ENCODE results near the gene TGFBI. TPM values are rescaled to one million over a fixed set of nuclear protein-coding genes. Genes with fewer than 3 reads are reported as not detected.

Gene TGFBI
- polyA plus RNA-seq, 3 donors = 480 to 653 (median 565) TPM

DNA sequence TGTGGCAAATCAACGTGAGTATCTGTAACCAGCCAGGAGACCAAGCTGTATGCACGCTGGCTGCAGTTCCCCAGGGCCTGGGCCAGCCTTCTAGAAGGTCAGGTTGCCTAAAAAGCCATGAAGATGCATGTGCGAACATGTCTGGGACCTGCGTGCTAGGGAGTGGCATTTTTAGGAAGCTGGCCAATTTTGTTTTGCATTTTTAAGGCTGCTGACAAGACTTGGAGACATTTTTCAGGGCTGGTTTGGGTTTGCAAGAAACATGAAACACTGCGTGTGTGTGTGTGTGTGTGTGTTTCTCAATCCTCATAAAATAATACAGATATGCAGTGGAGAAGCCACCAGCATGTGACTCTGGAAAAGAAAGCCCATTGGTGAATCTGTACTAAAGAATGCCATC, 5.1 kb downstream of the TGFBI start:
- DNase-seq = no peak
- peaks cover 41% of the 10 kb centered on the region for H3K79me2 ChIP-seq (ENCODE audit: insufficient read depth, low read length)

DNA sequence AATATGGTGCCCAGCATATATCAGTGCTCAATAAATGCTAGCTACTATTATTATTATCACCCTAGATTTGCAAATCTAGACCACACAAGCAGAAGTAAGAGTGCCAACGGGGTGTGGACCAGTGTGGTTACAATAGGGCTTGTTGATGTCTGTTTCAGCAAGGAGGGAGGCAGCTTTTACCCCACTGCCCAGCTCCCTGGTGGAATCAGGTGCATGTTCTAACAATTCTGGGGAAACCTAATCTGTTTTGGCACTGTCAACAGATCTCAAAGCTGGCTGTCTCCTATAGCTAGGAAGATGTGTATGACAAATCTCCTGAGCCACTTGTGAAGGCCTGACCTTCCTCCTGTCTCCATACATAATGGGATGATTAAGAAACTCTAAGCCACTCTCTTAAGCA, 5.7 kb downstream of the TGFBI start:
- peaks cover 0 to 5% of the 10 kb centered on the region in 2 donors for H3K9me3 ChIP-seq (replicated peaks in 1 of 2; ENCODE audit: control insufficient read depth in 1 of 2, insufficient read depth in 1 of 2, low read length in 2 of 2)
- H3K4me3 ChIP-seq (replicated peaks in 1 of 3; ENCODE audit: low read depth in 2 of 3, low read length in 3 of 3) = no peak overlapping the region
- H3K9ac ChIP-seq (ENCODE audit: insufficient read depth, low read length, poor library complexity, severe bottlenecking) = no peak overlapping the region
- no peak overlapping the region for H3K4me3 Mint-ChIP-seq
- DNase-seq = no peak
- peak overlapping the region in 1 of 2 donors; percentile 57 for H3K27ac ChIP-seq (ENCODE audit: low read depth in 1 of 2, low read length in 2 of 2)
- no peak overlapping the region for H2AFZ ChIP-seq (ENCODE audit: insufficient read depth, low read depth, low read length, poor library complexity, severe bottlenecking)
- H4K20me1 ChIP-seq (ENCODE audit: insufficient read depth, low read length) = peaks cover 100% of the 10 kb centered on the region
- peaks cover 80% of the 10 kb centered on the region for H3K4me1 Mint-ChIP-seq
- H3K36me3 ChIP-seq (replicated peaks in 1 of 2; ENCODE audit: control insufficient read depth in 1 of 2, insufficient read depth in 2 of 2, low read length in 2 of 2) = peaks cover 67 to 79% of the 10 kb centered on the region in 2 donors
- H3K4me2 ChIP-seq (replicated peaks; ENCODE audit: extremely low read depth, low read length, poor library complexity, severe bottlenecking) = no peak overlapping the region
- H3K27me3 ChIP-seq (ENCODE audit: control insufficient read depth in 2 of 2, insufficient read depth in 2 of 2, low read length in 2 of 2) = no peaks in the 10 kb centered on the region
- 20% methylated on average over 1 of the region's 1 CpG for WGBS (ENCODE audit: insufficient coverage)
- peaks cover 1 to 9% (median 3%) of the 10 kb centered on the region in 3 donors for H3K27me3 Mint-ChIP-seq (ENCODE audit: low read depth in 3 of 3)
- peaks cover 73 to 85% of the 10 kb centered on the region in 2 donors for H3K4me1 ChIP-seq (ENCODE audit: control insufficient read depth in 1 of 2, insufficient read depth in 2 of 2, low read length in 2 of 2)
- H3K36me3 Mint-ChIP-seq = peaks cover 89% of the 10 kb centered on the region in 2 donors
- TF ChIP-seq, protein P1, sequence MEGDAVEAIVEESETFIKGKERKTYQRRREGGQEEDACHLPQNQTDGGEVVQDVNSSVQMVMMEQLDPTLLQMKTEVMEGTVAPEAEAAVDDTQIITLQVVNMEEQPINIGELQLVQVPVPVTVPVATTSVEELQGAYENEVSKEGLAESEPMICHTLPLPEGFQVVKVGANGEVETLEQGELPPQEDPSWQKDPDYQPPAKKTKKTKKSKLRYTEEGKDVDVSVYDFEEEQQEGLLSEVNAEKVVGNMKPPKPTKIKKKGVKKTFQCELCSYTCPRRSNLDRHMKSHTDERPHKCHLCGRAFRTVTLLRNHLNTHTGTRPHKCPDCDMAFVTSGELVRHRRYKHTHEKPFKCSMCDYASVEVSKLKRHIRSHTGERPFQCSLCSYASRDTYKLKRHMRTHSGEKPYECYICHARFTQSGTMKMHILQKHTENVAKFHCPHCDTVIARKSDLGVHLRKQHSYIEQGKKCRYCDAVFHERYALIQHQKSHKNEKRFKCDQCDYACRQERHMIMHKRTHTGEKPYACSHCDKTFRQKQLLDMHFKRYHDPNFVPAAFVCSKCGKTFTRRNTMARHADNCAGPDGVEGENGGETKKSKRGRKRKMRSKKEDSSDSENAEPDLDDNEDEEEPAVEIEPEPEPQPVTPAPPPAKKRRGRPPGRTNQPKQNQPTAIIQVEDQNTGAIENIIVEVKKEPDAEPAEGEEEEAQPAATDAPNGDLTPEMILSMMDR (IDR thresholded peaks at IDR 0.05) = no peak
- peaks cover 37% of the 10 kb centered on the region for H3K79me2 ChIP-seq (ENCODE audit: insufficient read depth, low read length)
- peak overlapping the region in 4 of 7 donors; percentile 19 to 48 (median 38) for H3K27ac Mint-ChIP-seq
- peaks cover 0 to 16% (median 13%) of the 10 kb centered on the region in 7 donors for H3K9me3 Mint-ChIP-seq
- intact Hi-C loops (cut with micrococcal nuclease) = loop anchor here in 1 of 2 donors (5.0 kb wide), 2 partner anchors 37 to 57 kb away; no protein-coding TSS in a partner anchor

More for the DNA sequence above, 5.1 kb downstream of the TGFBI start:
- Histone ChIP-seq H3K27ac (ENCODE audit: low read depth in 1 of 2, low read length in 2 of 2) (peak overlapping the region in 1 of 2 donors; percentile 57), H3K9me3 (replicated peaks in 1 of 2; ENCODE audit: control insufficient read depth in 1 of 2, insufficient read depth in 1 of 2, low read length in 2 of 2) (peaks cover 0 to 5% of the 10 kb centered on the region in 2 donors), H3K27me3 (ENCODE audit: control insufficient read depth in 2 of 2, insufficient read depth in 2 of 2, low read length in 2 of 2) (no peaks in the 10 kb centered on the region), H4K20me1 (ENCODE audit: insufficient read depth, low read length) (peaks cover 97% of the 10 kb centered on the region), H3K36me3 (replicated peaks in 1 of 2; ENCODE audit: control insufficient read depth in 1 of 2, insufficient read depth in 2 of 2, low read length in 2 of 2) (peaks cover 60 to 73% of the 10 kb centered on the region in 2 donors), H3K4me3 (replicated peaks in 1 of 3; ENCODE audit: low read depth in 2 of 3, low read length in 3 of 3) (peak overlapping the region in 1 of 3 experiments; percentile 1), H3K9ac (ENCODE audit: insufficient read depth, low read length, poor library complexity, severe bottlenecking) (no peak overlapping the region), H3K4me1 (ENCODE audit: control insufficient read depth in 1 of 2, insufficient read depth in 2 of 2, low read length in 2 of 2) (peaks cover 75 to 90% of the 10 kb centered on the region in 2 donors), H2AFZ (ENCODE audit: insufficient read depth, low read depth, low read length, poor library complexity, severe bottlenecking) (no peak overlapping the region), H3K4me2 (replicated peaks; ENCODE audit: extremely low read depth, low read length, poor library complexity, severe bottlenecking) (no peak overlapping the region)
- TF ChIP-seq, protein P1 (IDR thresholded peaks at IDR 0.05) = no peak
- peak overlapping the region in 3 of 7 donors; percentile 9 to 79 (median 60) for H3K27ac Mint-ChIP-seq
- peaks cover 1 to 9% (median 2%) of the 10 kb centered on the region in 3 donors for H3K27me3 Mint-ChIP-seq (ENCODE audit: low read depth in 3 of 3)
- 58% methylated on average over 4 of the region's 5 CpGs for WGBS (ENCODE audit: insufficient coverage)
- H3K36me3 Mint-ChIP-seq = peaks cover 82 to 83% of the 10 kb centered on the region in 2 donors
- H3K4me1 Mint-ChIP-seq = peaks cover 83% of the 10 kb centered on the region
- H3K9me3 Mint-ChIP-seq = peaks cover 0 to 16% (median 13%) of the 10 kb centered on the region in 7 donors
- H3K4me3 Mint-ChIP-seq = no peak overlapping the region
- intact Hi-C loops (cut with micrococcal nuclease) = loop anchor here in 1 of 2 donors (5.0 kb wide), 2 partner anchors 37 to 57 kb away; no protein-coding TSS in a partner anchor
